OCI-LY7 (cell line): ENCODE measurements around the gene APOE. TPM values are rescaled to one million over a fixed set of nuclear protein-coding genes. Genes with fewer than 3 reads are reported as not detected.

ENCODE experiments used
- BruUV-seq: library from RNA; stranded (reverse); fragments of 400-500 nt; replicated peaks from 2 replicates; lab custom pipeline; 2021; lab: Mats Ljungman, UMichigan
- CTCF ChIA-PET: fragments of 300-600 bp; sonication (Branson Sonifier 250); formaldehyde crosslinking; loops from one replicate; lab custom pipeline; 2022; ENCODE audit warnings: antibody characterized with exemption; ENCODE audit not compliant: unreplicated experiment; lab: Charles Lee
- POLR2A ChIA-PET: fragments of 300-600 bp; sonication (Branson Sonifier 250); formaldehyde crosslinking; loops from one replicate; lab custom pipeline; 2022; ENCODE audit warnings: antibody characterized with exemption; lab: Charles Lee
- DNase-seq: peaks from one replicate; pipeline ENCODE4 v3.0.0-alpha.2; 2015; ENCODE audit warnings: low spot score
- H2AFZ ChIP-seq: fragments of 200-600 bp; sonication (generic), shearing (Covaris generic); 2 replicates; pipeline ENCODE4 v1.6.1; 2014; ENCODE audit warnings: mild to moderate bottlenecking, antibody characterized with exemption, low read length, moderate library complexity
- H3K27ac ChIP-seq: fragments of 200-600 bp; sonication (generic); 2 replicates; pipeline ENCODE4 v1.5.1; 2014; ENCODE audit warnings: mixed run types, low read depth, mild to moderate bottlenecking, moderate library complexity, low read length, inconsistent platforms; ENCODE audit not compliant: poor library complexity, severe bottlenecking
- H3K36me3 ChIP-seq: fragments of 200-600 bp; sonication (generic); 2 replicates; pipeline ENCODE4 v1.6.1; 2014; ENCODE audit warnings: mild to moderate bottlenecking, antibody characterized with exemption, low read length, moderate library complexity, mixed read lengths; ENCODE audit not compliant: insufficient read depth
- H3K4me1 ChIP-seq: fragments of 200-600 bp; sonication (generic); 2 replicates; pipeline ENCODE4 v1.5.1; 2014; ENCODE audit warnings: mild to moderate bottlenecking, low read length; ENCODE audit not compliant: insufficient read depth, poor library complexity, severe bottlenecking
- H3K4me2 ChIP-seq: fragments of 200-600 bp; sonication (generic); 2 replicates; pipeline ENCODE4 v1.6.1; 2014; ENCODE audit warnings: mild to moderate bottlenecking, low read length
- H3K4me3 ChIP-seq: fragments of 200-600 bp; sonication (generic); 2 replicates; pipeline ENCODE4 v1.5.1; 2014; ENCODE audit warnings: mild to moderate bottlenecking, low read depth, low read length; ENCODE audit not compliant: poor library complexity, severe bottlenecking
- H3K79me2 ChIP-seq: fragments of 200-600 bp; sonication (generic); 2 replicates; pipeline ENCODE4 v1.6.1; 2016; ENCODE audit warnings: low read depth, mild to moderate bottlenecking, low read length, moderate library complexity, mixed read lengths; ENCODE audit not compliant: insufficient read depth
- H3K9me2 ChIP-seq: fragments of 200-600 bp; sonication (generic); 2 replicates; pipeline ENCODE4 v1.6.1; 2016; ENCODE audit warnings: mild to moderate bottlenecking, low read length, mixed read lengths; ENCODE audit not compliant: insufficient read depth
- H3K9me3 ChIP-seq: fragments of 200-600 bp; sonication (generic); 2 replicates; pipeline ENCODE4 v1.6.1; 2014; ENCODE audit warnings: mild to moderate bottlenecking, mixed run types, low read length, mixed read lengths
- H4K20me1 ChIP-seq: fragments of 200-600 bp; sonication (generic); 2 replicates; pipeline ENCODE4 v1.6.1; 2014; ENCODE audit warnings: mild to moderate bottlenecking, antibody characterized with exemption, low read length, moderate library complexity, mixed read lengths; ENCODE audit not compliant: insufficient read depth
- CTCF ChIP-seq: fragments of 200-600 bp; sonication (generic); conservative IDR thresholded peaks from 2 replicates; pipeline ENCODE4 v1.5.1; 2014; ENCODE audit warnings: mild to moderate bottlenecking, antibody characterized with exemption, low read length, moderate library complexity, mixed read lengths
- EZH2phosphoT487 ChIP-seq: fragments of 200-600 bp; sonication (generic); IDR thresholded peaks from 2 replicates; pipeline ENCODE4 v1.6.1; 2018; ENCODE audit warnings: low read depth, borderline replicate concordance, mild to moderate bottlenecking, mixed run types, antibody characterized with exemption, low read length, moderate library complexity, mixed read lengths
- intact Hi-C: fragments of 100-400 bp; cut with micrococcal nuclease; formaldehyde crosslinking; loops from one replicate; pipeline ENCODE4 v1.10.0; 2022; ENCODE audit not compliant: unreplicated experiment
- total RNA-seq, 2 experiments: library from RNA; depleted of rRNA in 1 of 2; stranded (reverse); fragments of >200 nt in 1 of 2; shearing (Covaris generic) in 1 of 2; gene quantifications; 2 replicates each; pipeline ENCODE4 v1.2.3, GENCODE V29; 2014 to 2022

The APOE gene
- total RNA-seq, 2 experiments from 2014 or later: 1.8 to 2.1 TPM

DNA sequence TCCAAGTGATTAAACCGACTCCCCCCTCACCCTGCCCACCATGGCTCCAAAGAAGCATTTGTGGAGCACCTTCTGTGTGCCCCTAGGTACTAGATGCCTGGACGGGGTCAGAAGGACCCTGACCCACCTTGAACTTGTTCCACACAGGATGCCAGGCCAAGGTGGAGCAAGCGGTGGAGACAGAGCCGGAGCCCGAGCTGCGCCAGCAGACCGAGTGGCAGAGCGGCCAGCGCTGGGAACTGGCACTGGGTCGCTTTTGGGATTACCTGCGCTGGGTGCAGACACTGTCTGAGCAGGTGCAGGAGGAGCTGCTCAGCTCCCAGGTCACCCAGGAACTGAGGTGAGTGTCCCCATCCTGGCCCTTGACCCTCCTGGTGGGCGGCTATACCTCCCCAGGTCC, 2.0 kb downstream of the APOE start:
- no peak overlapping the region for H2AFZ ChIP-seq
- H3K4me1 ChIP-seq: peaks cover 15% of the 10 kb centered on the region
- no peak for TF ChIP-seq EZH2phosphoT487
- TF ChIP-seq CTCF: no peak
- DNase-seq: no peak
- no peak overlapping the region for H3K4me2 ChIP-seq
- no peak overlapping the region for H3K4me3 ChIP-seq
- H3K79me2 ChIP-seq: no peaks in the 10 kb centered on the region
- peaks cover 22% of the 10 kb centered on the region for H3K36me3 ChIP-seq
- no peaks in the 10 kb centered on the region for H3K9me3 ChIP-seq
- intact Hi-C loops: no loop called here
- no TSS peak for BruUV-seq
- CTCF ChIA-PET: interaction anchor here (0.6 kb wide), 1 partner anchor 66 kb away, joined by 3 read pairs; no protein-coding TSS in a partner anchor
- H4K20me1 ChIP-seq: no peaks in the 10 kb centered on the region
- no peaks in the 10 kb centered on the region for H3K9me2 ChIP-seq
- POLR2A ChIA-PET: no interaction called here
- H3K27ac ChIP-seq: no peak overlapping the region

DNA sequence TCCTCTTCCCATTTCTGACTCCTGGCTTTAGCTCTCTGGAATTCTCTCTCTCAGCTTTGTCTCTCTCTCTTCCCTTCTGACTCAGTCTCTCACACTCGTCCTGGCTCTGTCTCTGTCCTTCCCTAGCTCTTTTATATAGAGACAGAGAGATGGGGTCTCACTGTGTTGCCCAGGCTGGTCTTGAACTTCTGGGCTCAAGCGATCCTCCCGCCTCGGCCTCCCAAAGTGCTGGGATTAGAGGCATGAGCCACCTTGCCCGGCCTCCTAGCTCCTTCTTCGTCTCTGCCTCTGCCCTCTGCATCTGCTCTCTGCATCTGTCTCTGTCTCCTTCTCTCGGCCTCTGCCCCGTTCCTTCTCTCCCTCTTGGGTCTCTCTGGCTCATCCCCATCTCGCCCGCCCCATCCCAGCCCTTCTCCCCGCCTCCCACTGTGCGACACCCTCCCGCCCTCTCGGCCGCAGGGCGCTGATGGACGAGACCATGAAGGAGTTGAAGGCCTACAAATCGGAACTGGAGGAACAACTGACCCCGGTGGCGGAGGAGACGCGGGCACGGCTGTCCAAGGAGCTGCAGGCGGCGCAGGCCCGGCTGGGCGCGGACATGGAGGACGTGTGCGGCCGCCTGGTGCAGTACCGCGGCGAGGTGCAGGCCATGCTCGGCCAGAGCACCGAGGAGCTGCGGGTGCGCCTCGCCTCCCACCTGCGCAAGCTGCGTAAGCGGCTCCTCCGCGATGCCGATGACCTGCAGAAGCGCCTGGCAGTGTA, 2.7 kb downstream of the APOE start:
- Histone ChIP-seq H3K9me2 (no peaks in the 10 kb centered on the region), H3K9me3 (no peaks in the 10 kb centered on the region), H3K27ac (no peak overlapping the region), H4K20me1 (no peaks in the 10 kb centered on the region), H3K36me3 (peaks cover 16% of the 10 kb centered on the region), H3K4me3 (no peak overlapping the region), H3K4me1 (peaks cover 15% of the 10 kb centered on the region), H2AFZ (no peak overlapping the region), H3K79me2 (no peaks in the 10 kb centered on the region), H3K4me2 (no peak overlapping the region)
- ChIA-PET POLR2A (no interaction called here), CTCF (interaction anchor here (0.6 kb wide), 1 partner anchor 66 kb away, joined by 3 read pairs; no protein-coding TSS in a partner anchor)
- no TSS peak for BruUV-seq
- TF ChIP-seq EZH2phosphoT487 (no peak), CTCF (no peak)
- intact Hi-C loops: no loop called here
- no peak for DNase-seq

DNA sequence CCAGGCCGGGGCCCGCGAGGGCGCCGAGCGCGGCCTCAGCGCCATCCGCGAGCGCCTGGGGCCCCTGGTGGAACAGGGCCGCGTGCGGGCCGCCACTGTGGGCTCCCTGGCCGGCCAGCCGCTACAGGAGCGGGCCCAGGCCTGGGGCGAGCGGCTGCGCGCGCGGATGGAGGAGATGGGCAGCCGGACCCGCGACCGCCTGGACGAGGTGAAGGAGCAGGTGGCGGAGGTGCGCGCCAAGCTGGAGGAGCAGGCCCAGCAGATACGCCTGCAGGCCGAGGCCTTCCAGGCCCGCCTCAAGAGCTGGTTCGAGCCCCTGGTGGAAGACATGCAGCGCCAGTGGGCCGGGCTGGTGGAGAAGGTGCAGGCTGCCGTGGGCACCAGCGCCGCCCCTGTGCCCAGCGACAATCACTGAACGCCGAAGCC, 3.3 kb downstream of the APOE start:
- no peak for DNase-seq
- Histone ChIP-seq H3K9me3 (no peaks in the 10 kb centered on the region), H4K20me1 (no peaks in the 10 kb centered on the region), H3K4me3 (no peak overlapping the region), H3K79me2 (no peaks in the 10 kb centered on the region), H3K36me3 (peaks cover 10% of the 10 kb centered on the region; the same call in 1 of the 2 replicates), H3K4me2 (no peak overlapping the region), H3K27ac (no peak overlapping the region), H3K9me2 (no peaks in the 10 kb centered on the region), H3K4me1 (peaks cover 12% of the 10 kb centered on the region), H2AFZ (no peak overlapping the region)
- BruUV-seq: no TSS peak
- TF ChIP-seq EZH2phosphoT487 (no peak), CTCF (no peak)
- CTCF ChIA-PET: no interaction called here
- POLR2A ChIA-PET: no interaction called here
- intact Hi-C loops: no loop called here
